GM12864 (cell line): ENCODE measurements around the gene COP1.
A peak's percentile ranks its signal among the peaks of the same experiment; 100 is the strongest.
"Not testable (repeated sequence)": the region's sequence is repeated elsewhere in the genome, so short reads cannot be mapped to it uniquely, and the experiment has no call there.

Experiments used
- DNase-seq: peaks from one replicate; pipeline ENCODE4 v3.0.0-alpha.2; 2011; ENCODE audit warnings: low read depth
- H3K4me3 ChIP-seq: 2 replicates; pipeline ENCODE4 v1.5.1; 2011; ENCODE audit warnings: mild to moderate bottlenecking, low read depth, low read length, control low read depth
- CTCF ChIP-seq: IDR thresholded peaks from 2 replicates; pipeline ENCODE4 v1.5.1; 2011; ENCODE audit warnings: low read depth, mild to moderate bottlenecking, moderate library complexity, low read length, control low read depth, inconsistent platforms; ENCODE audit errors: missing control alignments

COP1 gene

GRCh38 chr1:176206961-176207902 lies at the start of gene COP1:
Gene COP1, minus strand, starts transcription at chr1:176207286. Its CDS starts 308 bp downstream, at chr1:176206978.
- no peak for TF ChIP-seq CTCF
- H3K4me3 ChIP-seq = peak within 1 kb of the TSS; percentile 98
- DNase-seq = peak; percentile 97

DNA sequence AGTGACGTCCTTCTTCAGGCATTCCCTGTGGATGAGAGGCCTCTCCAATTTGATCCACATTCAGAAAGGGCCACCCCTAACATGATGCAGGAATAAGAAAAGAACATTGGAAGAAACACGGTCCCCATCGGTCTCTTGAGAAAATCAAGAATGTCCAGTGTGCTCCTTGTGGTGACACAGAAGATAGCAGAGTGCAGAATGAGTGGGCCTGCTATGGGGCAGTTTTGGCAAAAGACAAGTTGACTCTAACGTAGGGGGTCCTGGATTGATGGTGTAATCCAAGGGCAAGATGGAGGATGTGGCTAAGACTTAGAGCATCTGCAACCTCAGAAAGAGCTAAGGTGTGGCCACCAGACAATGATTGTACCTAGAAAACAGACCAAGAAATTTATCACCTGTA lies 45.1 kb upstream of the COP1 start:
- H3K4me3 ChIP-seq = no peak overlapping the region
- no peak for DNase-seq

DNA sequence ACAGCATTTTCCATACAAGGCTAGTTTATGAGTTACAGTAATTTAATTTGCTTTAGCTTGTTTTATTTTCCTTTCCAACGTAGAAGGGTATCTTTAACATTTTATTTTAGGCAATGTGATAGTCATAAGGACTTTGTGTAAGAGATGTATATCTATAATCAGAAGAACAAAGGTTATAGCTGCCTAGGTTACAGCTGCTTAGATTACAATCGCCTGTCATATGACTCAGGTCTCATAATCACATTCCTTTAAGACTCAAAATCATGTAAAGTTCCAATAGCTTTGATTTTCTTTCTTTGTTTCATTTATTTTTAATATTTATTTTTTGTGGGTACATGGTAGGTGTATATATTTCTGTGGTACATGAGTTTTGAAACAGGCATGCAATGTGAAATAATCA lies 37.8 kb upstream of the COP1 start:
- no peak for TF ChIP-seq CTCF
- no peak overlapping the region for H3K4me3 ChIP-seq
- DNase-seq = no peak

More for the DNA sequence above, 45.1 kb upstream of the COP1 start:
- no peak for TF ChIP-seq CTCF

- H3K4me3 ChIP-seq = no peak overlapping the region
- DNase-seq = no peak
- no peak for TF ChIP-seq CTCF
These were observed 36.7 kb upstream of the COP1 start for GRCh38 chr1:176243746-176244145.

DNA sequence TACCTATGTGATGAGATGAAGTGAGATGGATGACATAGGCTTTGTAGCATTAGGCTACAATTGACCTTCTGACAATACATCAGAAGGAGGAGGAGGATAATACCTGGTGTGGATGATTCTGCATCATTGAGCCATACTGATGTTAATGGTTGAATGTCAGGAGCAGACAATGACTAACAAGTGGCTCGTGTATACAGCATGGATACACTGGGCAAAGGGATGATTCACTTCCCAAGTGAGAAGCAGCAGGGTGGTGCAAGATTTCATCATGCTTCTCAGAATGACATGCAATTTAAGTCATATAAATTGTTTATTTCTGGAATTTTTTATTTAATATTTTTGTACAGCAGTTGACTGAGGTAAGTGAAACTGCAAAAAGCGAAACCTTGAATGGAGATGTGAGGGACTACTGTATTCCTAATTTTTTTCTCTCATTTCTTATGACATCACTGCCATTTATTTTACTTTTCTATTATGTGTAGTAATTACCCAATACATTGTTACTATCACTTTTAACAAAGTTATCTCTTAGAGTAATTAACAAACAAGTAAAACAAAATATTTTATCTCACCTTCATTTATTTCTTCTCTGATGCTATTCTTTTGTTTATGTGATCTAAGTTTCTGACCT lies 34.4 kb upstream of the COP1 start:
- H3K4me3 ChIP-seq = no peak overlapping the region
- DNase-seq = no peak
- TF ChIP-seq CTCF = no peak

- H3K4me3 ChIP-seq, DNase-seq: not testable (repeated sequence)
These were observed 26.6 kb upstream of the COP1 start for GRCh38 chr1:176233657-176234056.

GRCh38 chr1:176227579-176227978 lies 20.5 kb upstream of the COP1 start:
- H3K4me3 ChIP-seq = no peak overlapping the region
- TF ChIP-seq CTCF = no peak
- no peak for DNase-seq
